CD8-positive, alpha-beta memory T cell (primary cell): Measurements from ENCODE around the gene CENPX. TPM values are rescaled to one million over a fixed set of nuclear protein-coding genes. Genes with fewer than 3 reads are reported as not detected.

Experiments used
- CTCF ChIA-PET: fragments of 350-600 bp; sonication (Branson Sonifier 250); formaldehyde crosslinking; loops from one replicate; lab custom pipeline; 2021; ENCODE audit warnings: antibody characterized with exemption; lab: Charles Lee
- POLR2A ChIA-PET: fragments of 350-600 bp; sonication (Branson Sonifier 250); formaldehyde crosslinking; loops from one replicate; lab custom pipeline; 2021; ENCODE audit warnings: antibody characterized with exemption; lab: Charles Lee
- DNase-seq, 5 donors: peaks; one replicate each; pipeline versions ENCODE4 v3.0.0 to v3.0.0-alpha.2; 2020 to 2022; ENCODE audit warnings: mixed read lengths in 1 of 5
- H3K27ac ChIP-seq: one replicate; pipeline ENCODE4 v1.7.0; 2013; ENCODE audit warnings: low read depth, mild to moderate bottlenecking, low read length, moderate library complexity
- H3K27me3 ChIP-seq: 2 replicates; pipeline ENCODE4 v1.7.0; 2013; ENCODE audit warnings: low read length, mild to moderate bottlenecking; ENCODE audit not compliant: insufficient read depth, poor library complexity, severe bottlenecking
- H3K36me3 ChIP-seq: 2 replicates; pipeline ENCODE4 v1.7.0; 2013; ENCODE audit warnings: mild to moderate bottlenecking, low read length, moderate library complexity; ENCODE audit not compliant: insufficient read depth
- H3K4me1 ChIP-seq: 2 replicates; pipeline ENCODE4 v1.7.0; 2013; ENCODE audit warnings: mild to moderate bottlenecking, low read length, moderate library complexity; ENCODE audit not compliant: insufficient read depth
- H3K4me3 ChIP-seq: 2 replicates; pipeline ENCODE4 v1.7.0; 2013; ENCODE audit warnings: mild to moderate bottlenecking, low read length
- H3K9me3 ChIP-seq: 2 replicates; pipeline ENCODE4 v1.7.0; 2013; ENCODE audit warnings: mild to moderate bottlenecking, low read length
- H3K27ac Mint-ChIP-seq, 8 donors: one replicate each; pipeline ENCODE4 v1.8.0; 2020 to 2021; ENCODE audit warnings: mixed read lengths in 8 of 8, mild to moderate bottlenecking in 6 of 8, inconsistent platforms in 3 of 8, moderate library complexity in 3 of 8
- H3K27me3 Mint-ChIP-seq, 2 donors: one replicate each; pipeline ENCODE4 v1.8.0; 2020 to 2021; ENCODE audit warnings: mixed read lengths in 2 of 2, mild to moderate bottlenecking in 1 of 2, moderate library complexity in 1 of 2
- H3K36me3 Mint-ChIP-seq, 3 donors: one replicate each; pipeline ENCODE4 v1.8.0; 2020 to 2021; ENCODE audit warnings: mixed read lengths in 3 of 3, inconsistent platforms in 1 of 3, mild to moderate bottlenecking in 1 of 3
- H3K4me1 Mint-ChIP-seq, 3 donors: one replicate each; pipeline ENCODE4 v1.8.0; 2020 to 2021; ENCODE audit warnings: mixed read lengths in 3 of 3, inconsistent platforms in 1 of 3, mild to moderate bottlenecking in 1 of 3
- H3K4me3 Mint-ChIP-seq, 7 donors: one replicate each; pipeline ENCODE4 v1.8.0; 2020 to 2021; ENCODE audit warnings: mixed read lengths in 7 of 7, mild to moderate bottlenecking in 6 of 7, moderate library complexity in 4 of 7, inconsistent platforms in 2 of 7
- H3K9me3 Mint-ChIP-seq, 5 donors: one replicate each; pipeline ENCODE4 v1.8.0; 2020 to 2022; ENCODE audit warnings: mixed read lengths in 5 of 5, mild to moderate bottlenecking in 3 of 5, moderate library complexity in 2 of 5, inconsistent platforms in 1 of 5
- polyA plus RNA-seq: library from polyadenylated mRNA; unstranded; fragments of 300-500 nt; fragmentation: Illumina TruSeq; gene quantifications from one replicate; pipeline ENCODE4 v1.2.3, GENCODE V29; 2021
- total RNA-seq, 2 experiments: library from RNA; stranded (reverse); gene quantifications; one replicate each; pipeline ENCODE4 v1.2.3, GENCODE V29; 2021

Gene CENPX
- total and polyA plus RNA-seq, 3 experiments from 2014 or later = 56.7 to 158 (median 143) TPM

- Histone ChIP-seq H3K27me3 (no peaks in the 10 kb centered on the region), H3K27ac (no peak overlapping the region), H3K4me1 (peaks cover 16% of the 10 kb centered on the region), H3K9me3 (no peaks in the 10 kb centered on the region), H3K4me3 (peak overlapping the region; percentile 65), H3K36me3 (no peaks in the 10 kb centered on the region)
- Mint-ChIP-seq H3K4me3 (peak overlapping the region; percentile 68 to 97 (median 87)), H3K36me3 (peaks cover 0 to 5% (median 0%) of the 10 kb centered on the region in 3 donors), H3K4me1 (peaks cover 16 to 32% (median 22%) of the 10 kb centered on the region in 3 donors), H3K27ac (peak overlapping the region in 3 of 8 donors; percentile 65 to 79 (median 69)), H3K27me3 (no peaks in the 10 kb centered on the region), H3K9me3 (no peaks in the 10 kb centered on the region)
- DNase-seq = no peak
- ChIA-PET POLR2A (interaction anchor here (1.0 kb wide), 1 partner anchor 62 kb away, joined by 4 read pairs; the partner anchor contains the start of gene FASN), CTCF (interaction anchor here (0.6 to 2.0 kb wide), 4 partner anchors 14 to 233 kb away, joined by 3 to 16 read pairs (median 3); partner anchors contain the start of genes CENPX and LRRC45)
Observed at GRCh38 chr17:82035956-82036633, 13.4 kb upstream of the CENPX start.

- peak overlapping the region; percentile 40 to 97 (median 68) for H3K4me3 Mint-ChIP-seq
- Histone ChIP-seq H3K4me1 (peaks cover 16% of the 10 kb centered on the region), H3K36me3 (no peaks in the 10 kb centered on the region), H3K9me3 (no peaks in the 10 kb centered on the region), H3K27ac (no peak overlapping the region), H3K27me3 (no peaks in the 10 kb centered on the region), H3K4me3 (no peak overlapping the region)
- H3K27me3 Mint-ChIP-seq = no peaks in the 10 kb centered on the region
- peaks cover 0 to 5% (median 0%) of the 10 kb centered on the region in 3 donors for H3K36me3 Mint-ChIP-seq
- H3K27ac Mint-ChIP-seq = peak overlapping the region in 4 of 8 donors; percentile 12 to 78 (median 64)
- H3K9me3 Mint-ChIP-seq = no peaks in the 10 kb centered on the region
- POLR2A ChIA-PET = interaction anchor here (1.0 kb wide), 1 partner anchor 63 kb away, joined by 4 read pairs; the partner anchor contains the start of gene FASN
- no peak for DNase-seq
- CTCF ChIA-PET = interaction anchor here (0.9 to 1.2 kb wide), 2 partner anchors 26 to 71 kb away, joined by 3 read pairs; no protein-coding TSS in a partner anchor
- peaks cover 16 to 34% (median 22%) of the 10 kb centered on the region in 3 donors for H3K4me1 Mint-ChIP-seq
Observed at GRCh38 chr17:82035488-82035887, 12.8 kb upstream of the CENPX start.

GRCh38 chr17:82034371-82035011, 11.8 kb upstream of the CENPX start:
- Histone ChIP-seq H3K27ac (no peak overlapping the region), H3K4me3 (no peak overlapping the region), H3K9me3 (no peaks in the 10 kb centered on the region), H3K27me3 (no peaks in the 10 kb centered on the region), H3K36me3 (no peaks in the 10 kb centered on the region), H3K4me1 (peaks cover 23% of the 10 kb centered on the region)
- POLR2A ChIA-PET = no interaction called here
- CTCF ChIA-PET = interaction anchor here (0.9 to 1.2 kb wide), 2 partner anchors 25 to 72 kb away, joined by 3 read pairs; no protein-coding TSS in a partner anchor
- H3K36me3 Mint-ChIP-seq = peaks cover 0 to 5% (median 0%) of the 10 kb centered on the region in 3 donors
- H3K27ac Mint-ChIP-seq = peak overlapping the region in 1 of 8 donors; percentile 69
- peak overlapping the region in 5 of 7 donors; percentile 18 to 88 (median 68) for H3K4me3 Mint-ChIP-seq
- H3K27me3 Mint-ChIP-seq = peaks cover 0 to 4% of the 10 kb centered on the region in 2 donors
- no peaks in the 10 kb centered on the region for H3K9me3 Mint-ChIP-seq
- H3K4me1 Mint-ChIP-seq = peaks cover 19 to 41% (median 22%) of the 10 kb centered on the region in 3 donors
- DNase-seq = no peak

GRCh38 chr17:82033359-82034085, 10.8 kb upstream of the CENPX start:
- H3K4me3 ChIP-seq = no peak overlapping the region
- no peak overlapping the region for H3K27ac ChIP-seq
- H3K4me1 Mint-ChIP-seq = peaks cover 16 to 38% (median 17%) of the 10 kb centered on the region in 3 donors
- H3K27ac Mint-ChIP-seq = peak overlapping the region in 1 of 8 donors; percentile 72
- peaks cover 0 to 5% (median 0%) of the 10 kb centered on the region in 3 donors for H3K36me3 Mint-ChIP-seq
- no peaks in the 10 kb centered on the region for H3K27me3 ChIP-seq
- POLR2A ChIA-PET = no interaction called here
- peaks cover 23% of the 10 kb centered on the region for H3K4me1 ChIP-seq
- CTCF ChIA-PET = no interaction called here
- H3K4me3 Mint-ChIP-seq = peak overlapping the region in 2 of 7 donors; percentile 40 to 60
- peaks cover 0 to 4% of the 10 kb centered on the region in 2 donors for H3K27me3 Mint-ChIP-seq
- H3K9me3 Mint-ChIP-seq = no peaks in the 10 kb centered on the region
- H3K9me3 ChIP-seq = no peaks in the 10 kb centered on the region
- no peak for DNase-seq
- H3K36me3 ChIP-seq = no peaks in the 10 kb centered on the region

- H3K4me3 ChIP-seq = no peak overlapping the region
- no peak for DNase-seq
- no peaks in the 10 kb centered on the region for H3K27me3 ChIP-seq
- H3K9me3 ChIP-seq = no peaks in the 10 kb centered on the region
- peak overlapping the region; percentile 61 for H3K27ac ChIP-seq
- Mint-ChIP-seq H3K27ac (no peak overlapping the region), H3K4me1 (peaks cover 10 to 30% (median 11%) of the 10 kb centered on the region in 3 donors), H3K36me3 (peaks cover 0 to 4% (median 0%) of the 10 kb centered on the region in 3 donors), H3K27me3 (peaks cover 0 to 4% of the 10 kb centered on the region in 2 donors), H3K9me3 (no peaks in the 10 kb centered on the region), H3K4me3 (peak overlapping the region in 6 of 7 donors; percentile 17 to 60 (median 36))
- no peaks in the 10 kb centered on the region for H3K36me3 ChIP-seq
- ChIA-PET POLR2A (no interaction called here), CTCF (interaction anchor here (1.9 to 4.3 kb wide), 3 partner anchors 11 to 124 kb away, joined by 10 to 59 read pairs (median 23); partner anchors contain the start of genes CENPX and LRRC45)
- H3K4me1 ChIP-seq = peaks cover 19% of the 10 kb centered on the region
Observed at GRCh38 chr17:82031885-82032627, 9.4 kb upstream of the CENPX start.

GRCh38 chr17:82031303-82031884, 8.7 kb upstream of the CENPX start, which contains the start of gene RAC3:
TSS of gene RAC3 (plus strand) at chr17:82031678. CDS start at chr17:82031762, 84 bp downstream.
- H3K27me3 ChIP-seq = no peaks in the 10 kb centered on the region
- Mint-ChIP-seq H3K36me3 (peaks cover 0 to 4% (median 0%) of the 10 kb centered on the region in 3 donors), H3K9me3 (no peaks in the 10 kb centered on the region), H3K4me3 (peak within 1 kb of the TSS; percentile 80 to 94 (median 85)), H3K27ac (peak within 1 kb of the TSS in 3 of 8 donors; percentile 43 to 71 (median 51)), H3K27me3 (peaks cover 0 to 4% of the 10 kb centered on the region in 2 donors), H3K4me1 (peaks cover 10 to 27% (median 11%) of the 10 kb centered on the region in 3 donors)
- ChIA-PET CTCF (interaction anchor here (1.2 to 4.3 kb wide), 8 partner anchors 10 to 169 kb away, joined by 3 to 59 read pairs (median 8); partner anchors contain the start of genes CENPX and LRRC45), POLR2A (interaction anchor here (1.9 kb wide), 1 partner anchor 67 kb away, joined by 8 read pairs; the partner anchor contains the start of gene FASN)
- H3K4me1 ChIP-seq = peaks cover 13% of the 10 kb centered on the region
- DNase-seq = no peak
- H3K36me3 ChIP-seq = no peaks in the 10 kb centered on the region
- no peaks in the 10 kb centered on the region for H3K9me3 ChIP-seq
- peak within 1 kb of the TSS; percentile 43 for H3K4me3 ChIP-seq
- peak within 1 kb of the TSS; percentile 61 for H3K27ac ChIP-seq
